WERI-Rb-1 (cell line): ENCODE measurements around the gene NRXN3.

ENCODE experiments used
- DNase-seq: peaks from one replicate; pipeline ENCODE4 v3.0.0-alpha.2; 2020
- H3K27ac ChIP-seq: fragments of 250-450 bp; sonication (Bioruptor Pico); 2 replicates; pipeline ENCODE4 v1.5.1; 2020; ENCODE audit warnings: mild to moderate bottlenecking, moderate library complexity
- H3K27me3 ChIP-seq: fragments of 250-450 bp; sonication (Bioruptor Pico); 2 replicates; pipeline ENCODE4 v1.5.1; 2021; ENCODE audit warnings: mild to moderate bottlenecking, low read depth, moderate library complexity; ENCODE audit not compliant: insufficient read depth, severe bottlenecking
- H3K36me3 ChIP-seq: fragments of 250-450 bp; sonication (Bioruptor Pico); 2 replicates; pipeline ENCODE4 v1.5.1; 2020; ENCODE audit warnings: mild to moderate bottlenecking, moderate library complexity
- H3K4me3 ChIP-seq: 2 replicates; pipeline ENCODE4 v1.5.1; 2011; ENCODE audit warnings: low read depth, mild to moderate bottlenecking, control low read depth, low read length
- H3K9me3 ChIP-seq: fragments of 250-450 bp; sonication (Bioruptor Pico); 2 replicates; pipeline ENCODE4 v1.5.1; 2021; ENCODE audit warnings: mild to moderate bottlenecking, moderate library complexity; ENCODE audit not compliant: severe bottlenecking
- CTCF ChIP-seq: IDR thresholded peaks from 2 replicates; pipeline ENCODE4 v1.5.1; 2011; ENCODE audit warnings: low read depth, mild to moderate bottlenecking, control low read depth, inconsistent platforms, low read length

The NRXN3 gene

GRCh38 chr14:78674820-78675219 is 504.6 kb downstream of the NRXN3 start:
- no peak overlapping the region for H3K4me3 ChIP-seq
- no peak overlapping the region for H3K27ac ChIP-seq
- H3K9me3 ChIP-seq, result no peaks in the 10 kb centered on the region
- TF ChIP-seq CTCF, result no peak
- no peak for DNase-seq
- no peaks in the 10 kb centered on the region for H3K27me3 ChIP-seq
- H3K36me3 ChIP-seq, result no peaks in the 10 kb centered on the region

DNA sequence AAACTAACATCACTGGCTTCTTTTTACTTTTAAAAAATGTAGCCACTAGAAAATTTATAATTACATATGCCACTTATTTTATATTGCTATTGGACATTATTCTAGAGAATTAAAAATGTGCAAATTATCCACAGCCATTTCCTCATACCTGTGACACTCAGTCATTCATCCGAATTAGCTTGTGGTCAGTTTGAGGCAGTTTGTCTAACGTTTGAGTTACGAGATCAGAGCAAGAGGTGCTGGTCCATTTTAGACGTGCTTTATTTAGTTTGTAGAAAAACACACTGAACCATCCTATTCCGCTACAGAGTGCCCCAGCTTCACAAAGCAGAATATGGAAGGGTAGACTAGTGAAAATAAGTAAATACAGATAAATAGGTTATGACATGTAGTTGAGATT is 513.0 kb downstream of the NRXN3 start:
- no peak for DNase-seq
- Histone ChIP-seq H3K27me3 (no peaks in the 10 kb centered on the region), H3K4me3 (no peak overlapping the region), H3K36me3 (no peaks in the 10 kb centered on the region), H3K9me3 (no peaks in the 10 kb centered on the region), H3K27ac (no peak overlapping the region)
- no peak for TF ChIP-seq CTCF

DNA sequence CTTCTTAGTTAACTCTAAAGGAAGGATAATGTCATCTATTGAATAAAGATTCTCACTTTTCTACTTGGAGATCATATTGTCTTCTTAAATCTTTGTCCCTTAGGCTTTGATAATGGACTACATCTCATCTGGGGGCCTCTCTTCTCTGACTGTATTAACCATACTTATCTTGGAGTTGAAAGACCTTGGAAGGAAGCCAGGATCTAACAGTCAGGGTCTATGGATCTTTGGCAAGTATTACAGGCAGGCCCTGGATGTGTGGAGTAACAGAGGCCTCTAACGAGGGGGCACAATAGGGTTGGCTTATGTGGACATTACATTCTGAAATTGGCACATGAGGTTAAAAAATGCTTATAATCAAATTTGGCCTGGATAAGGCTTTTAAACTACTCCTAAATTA is 513.8 kb downstream of the NRXN3 start:
- Histone ChIP-seq H3K4me3 (no peak overlapping the region), H3K36me3 (no peaks in the 10 kb centered on the region), H3K9me3 (no peaks in the 10 kb centered on the region), H3K27ac (no peak overlapping the region), H3K27me3 (no peaks in the 10 kb centered on the region)
- no peak for DNase-seq
- TF ChIP-seq CTCF, result no peak

- Histone ChIP-seq H3K36me3 (no peaks in the 10 kb centered on the region), H3K4me3 (no peak overlapping the region), H3K27ac (no peak overlapping the region), H3K9me3 (no peaks in the 10 kb centered on the region), H3K27me3 (no peaks in the 10 kb centered on the region)
- no peak for TF ChIP-seq CTCF
- no peak for DNase-seq
Observed at GRCh38 chr14:78688503-78688902, 518.3 kb downstream of the NRXN3 start.

DNA sequence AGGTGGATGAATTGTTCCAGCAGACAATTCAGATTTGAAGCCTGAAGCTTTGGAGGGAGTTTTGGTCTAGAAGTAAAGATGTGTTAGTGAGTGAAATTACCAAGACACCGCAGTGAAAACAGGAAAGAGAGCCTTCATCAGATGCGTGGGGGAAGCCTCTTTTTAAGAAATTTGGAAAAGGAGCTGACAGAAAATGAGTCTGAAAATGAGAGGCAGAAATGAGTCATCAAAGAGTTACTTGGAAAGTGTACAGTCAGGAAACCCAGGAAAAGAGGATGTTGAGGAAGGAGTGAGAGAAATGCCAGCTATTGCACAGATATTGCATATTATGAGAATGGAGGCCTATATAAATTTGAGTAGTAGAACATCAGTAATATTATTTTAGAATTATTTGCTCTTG is 520.7 kb downstream of the NRXN3 start:
- H3K9me3 ChIP-seq, result no peaks in the 10 kb centered on the region
- DNase-seq, result no peak

More for the DNA sequence above, 520.7 kb downstream of the NRXN3 start:
- no peak for TF ChIP-seq CTCF
- Histone ChIP-seq H3K27ac (no peak overlapping the region), H3K4me3 (no peak overlapping the region), H3K36me3 (no peaks in the 10 kb centered on the region), H3K27me3 (no peaks in the 10 kb centered on the region)
